Tibial nerve (tissue), 4 donors: Measurements from ENCODE around the gene PRR16. TPM values are rescaled to one million over a fixed set of nuclear protein-coding genes. Genes with fewer than 3 reads are reported as not detected.

Source experiments
- DNase-seq, 2 donors: peaks; one replicate each; pipeline ENCODE4 v3.0.0-alpha.2; 2019; ENCODE audit warnings: low spot score in 2 of 2
- H3K27ac ChIP-seq, 4 donors: fragments of 200-600 bp; sonication (generic) in 3 of 4; one replicate each; pipeline ENCODE4 v1.5.1; 2017 to 2019; ENCODE audit warnings: mild to moderate bottlenecking in 1 of 4
- H3K27me3 ChIP-seq, 2 donors: fragments of 200-600 bp; sonication (generic) in 1 of 2; one replicate each; pipeline versions ENCODE4 v1.5.1 to v1.6.0; 2017 to 2019
- H3K36me3 ChIP-seq, 3 donors: fragments of 200-600 bp; sonication (generic); one replicate each; pipeline ENCODE4 v1.5.1; 2018 to 2019
- H3K4me1 ChIP-seq, 4 donors: fragments of 200-600 bp; sonication (generic) in 3 of 4; one replicate each; pipeline ENCODE4 v1.5.1; 2017 to 2019
- H3K4me3 ChIP-seq, 4 donors: fragments of 200-600 bp; sonication (generic) in 3 of 4; one replicate each; pipeline ENCODE4 v1.5.1; 2017 to 2019; ENCODE audit warnings: mild to moderate bottlenecking in 1 of 4, moderate library complexity in 1 of 4
- H3K9me3 ChIP-seq, 4 donors: fragments of 200-600 bp; sonication (generic) in 3 of 4; one replicate each; pipeline ENCODE4 v1.5.1; 2017 to 2019
- EP300 ChIP-seq, 2 donors: sonication (generic); formaldehyde crosslinking; IDR thresholded peaks; one replicate each; pipeline ENCODE4 v1.6.1; 2017; ENCODE audit warnings: antibody characterized with exemption in 2 of 2, mild to moderate bottlenecking in 1 of 2
- POLR2A ChIP-seq, 2 donors: fragments of 450-650 bp; IDR thresholded peaks; one replicate each; pipeline ENCODE4 v1.6.1; 2017; ENCODE audit warnings: antibody characterized with exemption in 2 of 2, mild to moderate bottlenecking in 2 of 2, moderate library complexity in 2 of 2
- WGBS, 2 donors: methylation state at CpG; one replicate each; pipeline ENCODE4 v1.1.5; 2018; 5-methylcytosine and 5-hydroxymethylcytosine counted together
- total RNA-seq, 4 donors: library from RNA; depleted of rRNA; stranded (reverse); fragments of >200 nt; gene quantifications; one replicate each; pipeline ENCODE4 v1.1.0, GENCODE V29; 2016
- TF ChIP-seq, protein P1 (sequence below), 5 experiments: fragments of 200-600 bp in 3 of 5; fragments of 450-650 bp in 2 of 5; sonication (generic) in 3 of 5; IDR thresholded peaks; one replicate each; pipeline ENCODE4 v1.5.1; 2016 to 2019; ENCODE audit warnings: antibody characterized with exemption in 5 of 5, mild to moderate bottlenecking in 3 of 5, moderate library complexity in 2 of 5

Gene PRR16
- total RNA-seq, 4 donors from 2014 or later: 2.1 to 5.1 (median 2.5) TPM; not detected in 1

DNA sequence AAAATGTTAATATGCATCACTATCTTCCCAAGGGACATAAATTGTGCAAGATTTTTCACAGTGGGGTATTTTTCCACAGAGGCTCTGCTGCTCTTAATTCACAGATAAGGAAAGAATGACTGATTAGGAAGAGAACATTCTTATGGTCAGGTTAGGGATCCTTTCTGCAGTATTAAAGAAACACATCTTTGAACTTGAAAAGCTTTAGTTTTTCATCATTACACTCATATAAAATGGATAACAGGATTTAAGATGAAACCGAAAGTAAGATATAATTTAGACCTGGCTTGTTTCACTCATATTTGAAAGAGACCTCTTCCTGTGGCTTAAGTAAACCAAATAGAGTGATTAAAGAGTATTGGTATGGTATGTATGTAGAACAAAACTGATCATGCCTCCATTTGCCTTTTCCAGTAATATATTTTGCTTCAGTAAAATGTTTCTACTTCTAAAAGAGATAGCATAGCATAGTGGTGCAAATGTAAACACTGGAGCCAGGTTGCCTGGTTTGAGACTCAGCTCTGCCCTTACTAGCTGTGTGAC, 160.0 kb downstream of the PRR16 start:
- Histone ChIP-seq H3K4me1 (no peaks in the 10 kb centered on the region), H3K36me3 (no peaks in the 10 kb centered on the region), H3K4me3 (no peak overlapping the region), H3K27me3 (no peaks in the 10 kb centered on the region), H3K9me3 (no peaks in the 10 kb centered on the region), H3K27ac (no peak overlapping the region)
- WGBS, 2 donors: 73 to 93% methylated on average over 1 of the region's 1 CpG
- TF ChIP-seq POLR2A (IDR thresholded peaks at IDR 0.05) (no peak), EP300 (IDR thresholded peaks at IDR 0.05) (no peak)
- TF ChIP-seq, protein P1, sequence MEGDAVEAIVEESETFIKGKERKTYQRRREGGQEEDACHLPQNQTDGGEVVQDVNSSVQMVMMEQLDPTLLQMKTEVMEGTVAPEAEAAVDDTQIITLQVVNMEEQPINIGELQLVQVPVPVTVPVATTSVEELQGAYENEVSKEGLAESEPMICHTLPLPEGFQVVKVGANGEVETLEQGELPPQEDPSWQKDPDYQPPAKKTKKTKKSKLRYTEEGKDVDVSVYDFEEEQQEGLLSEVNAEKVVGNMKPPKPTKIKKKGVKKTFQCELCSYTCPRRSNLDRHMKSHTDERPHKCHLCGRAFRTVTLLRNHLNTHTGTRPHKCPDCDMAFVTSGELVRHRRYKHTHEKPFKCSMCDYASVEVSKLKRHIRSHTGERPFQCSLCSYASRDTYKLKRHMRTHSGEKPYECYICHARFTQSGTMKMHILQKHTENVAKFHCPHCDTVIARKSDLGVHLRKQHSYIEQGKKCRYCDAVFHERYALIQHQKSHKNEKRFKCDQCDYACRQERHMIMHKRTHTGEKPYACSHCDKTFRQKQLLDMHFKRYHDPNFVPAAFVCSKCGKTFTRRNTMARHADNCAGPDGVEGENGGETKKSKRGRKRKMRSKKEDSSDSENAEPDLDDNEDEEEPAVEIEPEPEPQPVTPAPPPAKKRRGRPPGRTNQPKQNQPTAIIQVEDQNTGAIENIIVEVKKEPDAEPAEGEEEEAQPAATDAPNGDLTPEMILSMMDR (IDR thresholded peaks at IDR 0.05): no peak
- no peak for DNase-seq

DNA sequence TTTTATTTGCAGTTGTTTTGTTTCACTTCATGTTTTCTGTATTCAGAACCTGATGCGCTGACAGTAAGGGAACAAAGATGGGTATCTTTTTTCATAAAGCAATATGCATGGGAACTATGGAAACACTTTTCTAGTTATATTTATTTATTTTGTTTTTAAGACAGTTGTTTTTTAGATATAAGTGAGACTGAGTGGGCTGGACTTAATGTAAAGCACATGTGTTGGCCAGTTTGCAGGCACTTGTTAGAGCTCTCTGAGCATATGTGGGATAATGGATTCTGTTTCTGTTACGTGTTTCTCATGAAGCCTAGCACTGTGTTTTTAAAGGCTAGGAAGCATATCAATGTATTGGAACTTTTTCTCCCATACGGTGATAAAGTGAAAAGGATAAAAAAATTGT, 164.1 kb downstream of the PRR16 start:
- WGBS, 2 donors: 71 to 76% methylated on average over 3 of the region's 3 CpGs
- Histone ChIP-seq H3K4me1 (no peaks in the 10 kb centered on the region), H3K36me3 (no peaks in the 10 kb centered on the region), H3K9me3 (no peaks in the 10 kb centered on the region), H3K27ac (no peak overlapping the region), H3K4me3 (no peak overlapping the region), H3K27me3 (no peaks in the 10 kb centered on the region)
- DNase-seq: no peak
- no peak for TF ChIP-seq POLR2A (IDR thresholded peaks at IDR 0.05)
- TF ChIP-seq EP300 (IDR thresholded peaks at IDR 0.05): no peak
- TF ChIP-seq, protein P1 (IDR thresholded peaks at IDR 0.05): no peak

DNA sequence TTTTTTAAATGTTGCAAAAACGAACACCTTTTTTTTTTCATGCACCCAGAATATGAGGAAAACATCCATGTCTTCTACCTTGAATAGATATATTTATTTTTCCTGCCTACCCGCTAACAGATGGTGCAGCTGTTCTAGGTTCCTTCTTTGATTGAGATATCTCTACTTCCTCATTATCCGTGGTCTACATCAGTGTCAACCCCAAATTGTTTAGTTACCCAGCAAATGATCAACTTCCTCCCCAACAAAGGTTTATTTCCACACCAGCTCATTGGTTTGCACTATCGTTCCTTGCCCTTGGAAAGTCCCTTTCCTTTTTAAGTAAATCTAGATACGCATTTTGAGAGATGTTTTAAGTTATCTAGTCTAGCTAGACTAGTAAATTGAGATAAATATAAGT, 166.4 kb downstream of the PRR16 start:
- Histone ChIP-seq H3K4me3 (no peak overlapping the region), H3K36me3 (no peaks in the 10 kb centered on the region), H3K9me3 (no peaks in the 10 kb centered on the region), H3K4me1 (no peaks in the 10 kb centered on the region), H3K27ac (no peak overlapping the region), H3K27me3 (no peaks in the 10 kb centered on the region)
- 83 to 87% methylated on average over 5 of the region's 5 CpGs for WGBS, 2 donors
- no peak for DNase-seq
- TF ChIP-seq EP300 (IDR thresholded peaks at IDR 0.05) (no peak), POLR2A (IDR thresholded peaks at IDR 0.05) (no peak)
- TF ChIP-seq, protein P1 (IDR thresholded peaks at IDR 0.05): no peak

DNA sequence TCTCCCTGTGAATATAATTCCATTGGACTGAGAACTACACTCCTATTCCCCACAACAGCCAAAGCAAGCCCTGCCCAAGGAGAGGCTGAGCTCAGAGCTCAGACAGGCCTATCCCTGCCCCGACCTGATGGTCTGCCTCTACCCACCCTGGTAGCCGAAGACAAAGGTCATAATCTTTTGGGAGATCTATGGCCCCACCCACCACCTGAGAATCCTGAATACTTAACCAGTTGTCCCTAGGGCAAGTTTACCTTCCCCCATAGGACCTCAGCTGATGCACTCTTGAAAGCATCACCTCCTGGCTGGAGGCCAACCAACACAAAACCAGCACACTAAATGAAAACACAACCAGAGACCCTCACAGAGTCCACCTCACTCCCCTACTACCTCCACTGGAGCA, 167.5 kb downstream of the PRR16 start:
- Histone ChIP-seq H3K36me3 (no peaks in the 10 kb centered on the region), H3K4me3 (no peak overlapping the region), H3K27me3 (no peaks in the 10 kb centered on the region), H3K27ac (no peak overlapping the region), H3K9me3 (no peaks in the 10 kb centered on the region), H3K4me1 (no peaks in the 10 kb centered on the region)
- WGBS, 2 donors: 79 to 94% methylated on average over 2 of the region's 2 CpGs
- no peak for DNase-seq
- TF ChIP-seq EP300 (IDR thresholded peaks at IDR 0.05): no peak
- no peak for TF ChIP-seq POLR2A (IDR thresholded peaks at IDR 0.05)
- TF ChIP-seq, protein P1 (IDR thresholded peaks at IDR 0.05): no peak

DNA sequence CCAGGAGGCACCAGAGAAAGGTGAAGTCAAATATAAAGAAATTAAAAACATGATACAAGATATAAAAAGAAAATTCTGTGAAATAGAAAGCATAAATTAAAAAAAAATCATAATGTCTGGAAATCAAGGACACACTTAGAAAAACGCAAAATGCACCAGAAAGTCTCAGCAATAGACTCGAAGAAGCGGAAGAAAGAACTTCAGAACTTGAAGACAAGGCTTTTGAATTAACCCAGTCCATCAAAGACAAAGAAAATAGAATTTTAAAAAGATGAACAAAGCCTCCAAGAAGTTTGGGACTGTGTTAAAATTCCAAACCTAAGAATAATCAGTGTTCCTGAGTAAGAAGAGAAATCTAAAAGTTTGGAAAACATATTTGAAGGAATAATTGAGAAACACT, 168.3 kb downstream of the PRR16 start:
- no peak for TF ChIP-seq EP300 (IDR thresholded peaks at IDR 0.05)
- no peak for TF ChIP-seq POLR2A (IDR thresholded peaks at IDR 0.05)
- TF ChIP-seq, protein P1 (IDR thresholded peaks at IDR 0.05): no peak
- H3K27ac ChIP-seq: no peak overlapping the region
- DNase-seq: no peak
- H3K4me3 ChIP-seq: no peak overlapping the region
- WGBS, 2 donors: 92 to 94% methylated on average over 3 of the region's 3 CpGs
- no peaks in the 10 kb centered on the region for H3K4me1 ChIP-seq
- no peaks in the 10 kb centered on the region for H3K36me3 ChIP-seq
- no peaks in the 10 kb centered on the region for H3K27me3 ChIP-seq
- H3K9me3 ChIP-seq: no peaks in the 10 kb centered on the region
